K562 (cell line): Measurements from ENCODE around the gene TUBA4B. TPM values are rescaled to one million over a fixed set of nuclear protein-coding genes. Genes with fewer than 3 reads are reported as not detected.

Source experiments
- CBX8 ChIP-seq: fragments of 200-600 bp; sonication (generic); IDR thresholded peaks from 2 replicates; pipeline ENCODE4 v1.6.1; 2012; ENCODE audit warnings: borderline replicate concordance, mixed run types, low read depth, mild to moderate bottlenecking, moderate library complexity, mixed read lengths, low read length, control low read depth, inconsistent platforms; ENCODE audit not compliant: poor library complexity, severe bottlenecking; ENCODE audit errors: extremely low read depth
- CREB3 ChIP-seq: fragments of 450-650 bp; conservative IDR thresholded peaks from 2 replicates; pipeline ENCODE4 v1.6.1; 2016; ENCODE audit warnings: missing genetic modification characterization, low read depth, mild to moderate bottlenecking, missing compliant biosample characterization, moderate library complexity
- CREBBP ChIP-seq: IDR thresholded peaks from one replicate; pipeline ENCODE4 v1.6.1; 2012; ENCODE audit warnings: low read depth, mild to moderate bottlenecking, control low read depth, inconsistent platforms, low read length
- ILK ChIP-seq: fragments of 450-650 bp; IDR thresholded peaks from 2 replicates; pipeline ENCODE4 v1.6.1; 2016; ENCODE audit warnings: missing genetic modification characterization, low read depth, mild to moderate bottlenecking, missing compliant biosample characterization, moderate library complexity, borderline replicate concordance
- MCM2 ChIP-seq: fragments of 450-650 bp; IDR thresholded peaks from 2 replicates; pipeline ENCODE4 v1.6.1; 2017; ENCODE audit warnings: low read depth, mild to moderate bottlenecking
- NONO ChIP-seq, 2 experiments: fragments of 200-400 bp in 1 of 2; fragments of 450-650 bp in 1 of 2; formaldehyde crosslinking in 1 of 2; IDR thresholded peaks; 2 replicates each; pipeline ENCODE4 v1.6.1; 2017; ENCODE audit warnings: low read depth in 2 of 2, mild to moderate bottlenecking in 2 of 2, moderate library complexity in 2 of 2, low read length in 1 of 2
- PBX2 ChIP-seq, 2 experiments: IDR thresholded peaks in 1 of 2; conservative IDR thresholded peaks in 1 of 2; 2 replicates each; pipeline ENCODE4 v1.6.1; 2016; ENCODE audit warnings: low read depth in 2 of 2, mild to moderate bottlenecking in 1 of 2, missing compliant biosample characterization in 1 of 2, missing genetic modification characterization in 1 of 2, moderate library complexity in 1 of 2
- REST ChIP-seq, 2 experiments: fragments of 450-650 bp; formaldehyde crosslinking in 1 of 2; IDR thresholded peaks; 2 replicates each; pipeline versions ENCODE4 v1.4.0 to v1.6.1; 2014 to 2020; ENCODE audit warnings: mild to moderate bottlenecking in 2 of 2, borderline replicate concordance in 1 of 2, low read depth in 1 of 2
- SMAD3 ChIP-seq: fragments of 450-650 bp; formaldehyde crosslinking; conservative IDR thresholded peaks from 2 replicates; pipeline ENCODE4 v1.4.0; 2020; ENCODE audit warnings: mild to moderate bottlenecking
- SUPT5H ChIP-seq: fragments of 450-650 bp; IDR thresholded peaks from 2 replicates; pipeline ENCODE4 v1.6.1; 2016
- WHSC1 ChIP-seq: IDR thresholded peaks from one replicate; pipeline ENCODE4 v1.6.1; 2012; ENCODE audit warnings: low read length, control low read depth, inconsistent platforms
- ZFP1 ChIP-seq: fragments of 450-650 bp; formaldehyde crosslinking; IDR thresholded peaks from 2 replicates; pipeline ENCODE4 v1.4.0; 2020; ENCODE audit warnings: mild to moderate bottlenecking, mixed read lengths
- ZNF699 ChIP-seq: fragments of 250-450 bp; sonication (Bioruptor Pico); IDR thresholded peaks from 2 replicates; pipeline ENCODE4 v1.8.0; 2021; ENCODE audit warnings: mild to moderate bottlenecking, moderate library complexity; ENCODE audit not compliant: insufficient replicate concordance
- polyA plus RNA-seq, 8 experiments: library from polyadenylated mRNA; depleted of rRNA in 4 of 8; stranded (reverse) in 5 of 8; unstranded in 3 of 8; fragments of >200 nt; fragmentation: Nextera tagmentation in 2 of 8; fragmentation: Illumina TruSeq in 1 of 8; extraction: Ambion mirVana in 2 of 8; extraction: Trizol in 1 of 8; gene quantifications; 2 replicates each; pipeline versions ENCODE4 v1.2.1 to v1.2.3, GENCODE V29; 2011 to 2014; ENCODE audit warnings: inconsistent platforms in 1 of 8, missing spikeins in 1 of 8
- total RNA-seq, 7 experiments: library from RNA; depleted of rRNA in 6 of 7; stranded (reverse); fragments of >200 nt in 6 of 7; fragmentation: Illumina TruSeq in 2 of 7; extraction: Trizol in 2 of 7; gene quantifications; 2 replicates each; pipeline versions ENCODE4 v1.2.1 to v1.2.3, GENCODE V29; 2011 to 2021; ENCODE audit warnings: low replicate concordance in 1 of 7

The TUBA4B gene
- total and polyA plus RNA-seq, 9 of the 15 experiments (the other 6 are each of a cell fraction or from before 2014, with no cell fraction given) = 0.04 TPM; not detected in 8

- TF ChIP-seq REST (IDR thresholded peaks at IDR 0.05; ENCODE audit: borderline replicate concordance) (peak; percentile 97), REST (CRISPR knock-in tag; IDR thresholded peaks at IDR 0.05; ENCODE audit: low read depth) (no peak), MCM2 (no peak), ILK (no peak), CREB3 (tag) (no peak), SMAD3 (CRISPR knock-in tag) (no peak), WHSC1 (no peak), CBX8 (no peak), CREBBP (no peak), ZNF699 (no peak), ZFP1 (CRISPR knock-in tag) (no peak), NONO (IDR thresholded peaks at IDR 0.05; ENCODE audit: low read depth in 2 of 2, low read length in 1 of 2) (no peak), SUPT5H (peak; percentile 91), PBX2 (CRISPR knock-in tag; IDR thresholded peaks at IDR 0.05; ENCODE audit: low read depth) (no peak), PBX2 (tag; conservative IDR thresholded peaks at IDR 0.05; ENCODE audit: low read depth) (no peak)
Observed at GRCh38 chr2:219245148-219245898, 7.7 kb upstream of the TUBA4B start, which contains the start of the genes GLB1L and STK16 (continued).
